PC-9 (cell line): ENCODE results near the gene GLRX3.

Experiments used
- CTCF ChIP-seq: fragments of 200-600 bp; sonication (generic); conservative IDR thresholded peaks from 2 replicates; pipeline ENCODE4 v1.6.1; 2017; ENCODE audit warnings: mixed run types, antibody characterized with exemption, mild to moderate bottlenecking, moderate library complexity
- EZH2 ChIP-seq: fragments of 200-600 bp; sonication (generic); IDR thresholded peaks from 2 replicates; pipeline ENCODE4 v1.8.0; 2017; ENCODE audit warnings: antibody characterized with exemption, low read depth

GRCh38 chr10:130193033-130193432 is 56.8 kb downstream of the GLRX3 start:
- TF ChIP-seq EZH2 (no peak), CTCF (no peak)
